GM13976 (cell line): Measurements from ENCODE around the gene TSPAN9.

Source experiments
- DNase-seq: peaks from one replicate; pipeline ENCODE4 v3.0.0; 2012; ENCODE audit warnings: low spot score
- in situ Hi-C: fragments of 300-500 bp; cut with MboI; formaldehyde crosslinking; loops from one replicate; pipeline ENCODE4 v1.12.0; 2022; ENCODE audit warnings: low sequenced_read_pairs, mixed read lengths, inconsistent platforms; ENCODE audit not compliant: unreplicated experiment
- TF ChIP-seq, protein P1 (sequence below): IDR thresholded peaks from 2 replicates; pipeline ENCODE4 v1.5.1; 2012; ENCODE audit warnings: borderline replicate concordance, mild to moderate bottlenecking; ENCODE audit not compliant: insufficient read depth; ENCODE audit errors: extremely low read depth, missing control alignments, control extremely low read depth

TSPAN9 gene

DNA sequence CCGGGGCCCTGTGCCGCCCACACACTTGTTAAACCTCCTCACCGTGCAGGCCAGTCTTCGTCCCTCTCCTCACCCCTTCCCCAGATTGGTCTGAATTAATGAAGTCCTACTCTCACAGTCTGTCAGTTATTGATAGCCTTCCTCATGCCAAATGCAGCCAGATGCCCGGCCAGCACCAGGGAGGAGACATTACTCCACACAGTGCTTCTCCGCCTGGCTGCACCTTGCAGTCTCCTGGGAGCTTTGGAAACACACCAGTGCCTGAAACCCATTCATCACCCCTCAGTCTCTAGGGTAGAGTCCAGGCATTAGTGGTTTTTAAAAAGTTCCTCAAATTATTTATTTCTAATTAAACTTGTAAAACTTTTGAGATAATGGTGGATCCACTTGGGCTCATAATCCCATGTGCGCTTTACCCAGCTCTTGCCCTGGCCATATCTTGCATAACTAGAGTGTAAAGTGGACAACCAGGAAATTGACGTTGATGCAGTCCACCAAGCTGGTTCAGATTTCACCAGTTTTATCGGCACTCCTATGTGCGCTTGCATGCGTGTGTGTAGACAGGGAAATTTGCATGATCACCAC lies 38.2 kb upstream of the TSPAN9 start:
- no peak for DNase-seq
- TF ChIP-seq, protein P1, sequence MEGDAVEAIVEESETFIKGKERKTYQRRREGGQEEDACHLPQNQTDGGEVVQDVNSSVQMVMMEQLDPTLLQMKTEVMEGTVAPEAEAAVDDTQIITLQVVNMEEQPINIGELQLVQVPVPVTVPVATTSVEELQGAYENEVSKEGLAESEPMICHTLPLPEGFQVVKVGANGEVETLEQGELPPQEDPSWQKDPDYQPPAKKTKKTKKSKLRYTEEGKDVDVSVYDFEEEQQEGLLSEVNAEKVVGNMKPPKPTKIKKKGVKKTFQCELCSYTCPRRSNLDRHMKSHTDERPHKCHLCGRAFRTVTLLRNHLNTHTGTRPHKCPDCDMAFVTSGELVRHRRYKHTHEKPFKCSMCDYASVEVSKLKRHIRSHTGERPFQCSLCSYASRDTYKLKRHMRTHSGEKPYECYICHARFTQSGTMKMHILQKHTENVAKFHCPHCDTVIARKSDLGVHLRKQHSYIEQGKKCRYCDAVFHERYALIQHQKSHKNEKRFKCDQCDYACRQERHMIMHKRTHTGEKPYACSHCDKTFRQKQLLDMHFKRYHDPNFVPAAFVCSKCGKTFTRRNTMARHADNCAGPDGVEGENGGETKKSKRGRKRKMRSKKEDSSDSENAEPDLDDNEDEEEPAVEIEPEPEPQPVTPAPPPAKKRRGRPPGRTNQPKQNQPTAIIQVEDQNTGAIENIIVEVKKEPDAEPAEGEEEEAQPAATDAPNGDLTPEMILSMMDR, result no peak
- in situ Hi-C loops, result loop anchor here (25.0 kb wide), 1 partner anchor 177 kb away; the partner anchor contains the start of gene TEX52

DNA sequence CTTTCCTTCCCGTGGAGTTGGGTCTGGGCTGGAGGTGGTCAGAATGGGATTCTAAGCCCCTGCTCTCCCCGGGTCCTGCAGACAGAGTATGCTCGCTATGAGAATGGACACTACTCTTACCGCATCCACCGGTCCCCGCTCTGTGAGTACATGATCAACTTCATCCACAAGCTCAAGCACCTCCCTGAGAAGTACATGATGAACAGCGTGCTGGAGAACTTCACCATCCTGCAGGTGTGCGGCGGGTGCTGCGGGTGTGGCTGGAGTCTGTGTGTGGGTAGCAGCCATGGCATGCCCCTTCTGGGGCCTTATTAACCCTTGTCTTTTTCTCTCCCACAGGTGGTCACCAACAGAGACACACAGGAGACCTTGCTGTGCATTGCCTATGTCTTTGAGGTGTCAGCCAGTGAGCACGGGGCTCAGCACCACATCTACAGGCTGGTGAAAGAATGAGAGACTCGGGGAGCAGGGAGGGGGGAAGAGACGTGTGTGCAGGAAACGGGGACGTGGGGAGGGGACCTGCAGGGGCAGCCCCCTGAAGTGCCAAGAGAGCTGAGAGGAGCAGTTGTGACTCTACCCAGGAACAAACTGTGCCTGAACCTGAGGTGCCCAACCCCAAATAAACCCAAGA lies 37.0 kb upstream of the TSPAN9 start:
- DNase-seq, result no peak

DNA sequence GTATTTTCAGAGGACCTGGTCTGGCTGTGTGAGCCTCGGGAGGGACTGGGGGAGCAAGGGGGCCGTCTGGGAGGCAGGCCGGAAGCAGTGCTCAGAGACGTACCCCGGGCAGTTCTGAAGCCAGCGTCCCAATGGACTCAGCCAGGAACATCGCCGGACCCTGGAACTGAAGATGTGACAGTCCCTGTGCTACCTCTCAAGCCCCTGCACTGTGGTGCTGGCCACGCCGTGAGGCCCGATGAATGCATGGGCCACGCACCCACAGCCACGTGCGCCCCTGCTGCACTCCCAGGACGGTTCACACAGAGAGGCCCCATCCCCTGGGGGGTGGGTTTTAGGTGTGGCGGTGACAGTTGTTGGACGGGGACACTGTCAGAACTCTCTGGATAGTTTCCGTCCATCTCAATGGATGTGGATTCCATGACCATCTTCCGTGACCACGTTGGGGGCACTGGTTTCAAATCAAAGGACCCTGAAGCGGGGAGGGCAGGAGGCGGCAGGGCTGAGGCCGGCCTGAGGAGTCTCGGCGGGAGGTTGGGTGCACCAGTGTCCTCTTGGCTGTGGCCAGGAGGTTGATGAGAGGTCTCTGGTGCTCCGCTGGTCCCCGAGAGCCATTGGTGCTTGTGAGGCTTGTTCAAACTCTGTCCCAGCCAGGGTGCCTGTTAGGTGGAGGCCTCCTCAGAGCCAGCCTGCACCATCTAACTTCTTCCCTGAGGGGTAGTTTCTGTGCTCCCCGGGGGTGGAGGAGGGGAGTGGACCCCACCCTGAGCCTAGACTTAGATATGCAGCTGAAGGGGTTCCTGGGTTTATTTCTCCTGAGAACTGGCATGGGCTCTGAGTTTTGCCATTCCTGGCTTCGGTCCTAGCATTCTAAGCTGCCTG lies 36.3 kb upstream of the TSPAN9 start:
- no peak for DNase-seq
- in situ Hi-C loops, result loop anchor here (25.0 kb wide), 1 partner anchor 179 kb away; the partner anchor contains the start of gene TEX52
- TF ChIP-seq, protein P1, result no peak

More for the DNA sequence above, 37.0 kb upstream of the TSPAN9 start:
- in situ Hi-C loops, result loop anchor here (25.0 kb wide), 1 partner anchor 178 kb away; the partner anchor contains the start of gene TEX52
- TF ChIP-seq, protein P1, result no peak

DNA sequence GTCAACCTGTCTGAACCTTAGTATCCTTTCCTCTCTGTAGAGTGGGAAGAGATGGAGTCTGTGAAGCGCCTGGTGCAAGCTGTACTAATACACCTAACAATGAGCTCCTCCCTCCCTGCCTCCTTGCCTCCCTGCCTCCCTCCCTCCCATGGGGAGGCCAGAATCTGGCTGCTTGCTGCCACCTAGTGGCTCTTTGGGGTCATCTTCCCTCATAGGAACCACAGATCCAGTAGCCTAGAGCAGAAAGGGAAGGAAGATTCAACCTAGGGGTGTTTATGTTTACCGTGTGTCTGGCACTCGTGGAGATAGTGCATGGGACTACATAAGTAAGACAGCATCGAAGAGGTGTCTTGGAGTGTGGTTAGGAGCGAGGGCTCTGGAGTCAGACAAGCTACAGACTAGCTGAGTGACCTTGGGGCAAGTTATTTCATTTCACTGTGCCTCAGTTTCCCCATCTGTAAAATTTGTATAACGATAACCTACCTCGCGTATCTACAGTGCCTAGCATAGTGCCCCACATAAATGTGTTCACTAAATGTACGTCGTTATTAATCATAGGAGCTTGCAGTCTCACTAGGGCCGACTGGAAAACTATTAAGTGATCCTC lies 35.5 kb upstream of the TSPAN9 start:
- DNase-seq, result peak; percentile 89
- in situ Hi-C loops, result loop anchor here (25.0 kb wide), 1 partner anchor 179 kb away; the partner anchor contains the start of gene TEX52
- TF ChIP-seq, protein P1, result peak; percentile 72

DNA sequence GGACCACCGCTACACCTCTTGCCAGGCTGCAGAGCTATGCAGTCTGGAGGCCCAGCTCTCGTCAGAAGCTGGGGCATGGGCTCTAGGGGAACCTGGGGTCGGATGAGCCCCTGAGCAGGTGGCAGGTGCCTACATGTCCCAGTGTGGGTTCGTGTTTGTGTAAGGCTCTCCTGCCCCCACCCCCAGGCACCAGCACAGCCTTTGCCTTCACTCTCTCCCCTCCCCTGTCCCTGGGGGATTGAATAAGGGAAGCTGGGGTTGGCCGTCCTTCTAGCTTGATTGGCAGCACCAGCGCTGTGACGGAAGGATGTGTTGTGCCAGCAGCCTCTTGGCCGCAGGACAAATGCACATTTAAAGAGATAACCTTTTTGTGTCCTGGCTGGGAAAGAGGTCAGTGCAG lies 34.8 kb upstream of the TSPAN9 start:
- TF ChIP-seq, protein P1, result no peak
- DNase-seq, result peak; percentile 24
- in situ Hi-C loops, result loop anchor here (25.0 kb wide), 1 partner anchor 180 kb away; the partner anchor contains the start of gene TEX52

DNA sequence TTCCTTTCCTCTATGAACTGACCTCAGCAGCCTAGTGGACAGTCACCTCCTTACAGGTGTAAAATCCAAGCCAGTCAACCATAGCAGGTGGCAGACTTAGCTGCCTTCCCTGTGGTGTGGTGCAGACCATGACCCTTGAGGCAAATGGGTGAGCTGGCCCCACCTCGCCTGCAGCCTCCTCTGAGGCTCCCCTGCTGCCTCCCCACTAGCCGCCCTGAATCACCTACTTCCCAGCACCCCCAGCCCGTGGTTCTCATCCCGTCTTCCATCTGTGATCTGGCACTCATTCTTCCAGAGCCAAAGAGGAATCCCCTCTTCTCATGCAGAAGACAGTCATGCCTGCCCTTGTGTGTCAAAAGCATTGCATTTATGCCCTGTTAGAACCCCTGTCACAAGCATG lies 34.4 kb upstream of the TSPAN9 start:
- in situ Hi-C loops, result loop anchor here (25.0 kb wide), 1 partner anchor 181 kb away; the partner anchor contains the start of gene TEX52
- DNase-seq, result no peak
- TF ChIP-seq, protein P1, result no peak
